K562 (cell line): ENCODE results near the gene ZNF618. TPM values are rescaled to one million over a fixed set of nuclear protein-coding genes. Genes with fewer than 3 reads are reported as not detected.
A peak's percentile ranks its signal among the peaks of the same experiment; 100 is the strongest.

Experiments used
- ATAC-seq: fragments of 200-7000 bp; cut with Tn5 transposase; 3 replicates; pipeline ENCODE4 v1.9.1; 2020; ENCODE audit warnings: moderate library complexity
- BruUV-seq: library from RNA; stranded (reverse); fragments of 400-500 nt; replicated peaks from 2 replicates; lab custom pipeline; 2021; lab: Mats Ljungman, UMichigan
- CTCF ChIA-PET: fragments of 300-600 bp; formaldehyde crosslinking; extraction: SDS; loops from one replicate; lab custom pipeline; 2021; ENCODE audit warnings: low intra/inter-chr PET ratio; lab: Yijun Ruan, JAX
- POLR2A ChIA-PET: fragments of 300-600, 350-650 bp; sonication (Branson Sonifier 250); formaldehyde crosslinking; extraction: SDS; loops from one replicate; lab custom pipeline; 2021; ENCODE audit warnings: antibody characterized with exemption, inconsistent platforms; lab: Yijun Ruan, JAX
- DNase-seq, 4 experiments: peaks; one replicate each; pipeline versions ENCODE4 v3.0.0 to v3.0.0-alpha.2; 2011 to 2018; ENCODE audit warnings: low spot score in 3 of 4, mixed read lengths in 3 of 4; ENCODE audit errors: extremely low read depth in 1 of 4
- FAIRE-seq: peaks from 2 replicates; lab custom pipeline; 2011; peaks lifted over from hg19 to GRCh38; lab: Jason Lieb, UNC
- H2AFZ ChIP-seq: 2 replicates; pipeline ENCODE4 v1.6.0; 2011; ENCODE audit warnings: low read depth, low read length, control low read depth, inconsistent platforms
- H3K27ac ChIP-seq: fragments of 200-600 bp; 3 replicates; pipeline ENCODE4 v1.8.0; 2011; ENCODE audit warnings: low read depth, mild to moderate bottlenecking, control low read depth, inconsistent platforms, low read length, moderate library complexity, mixed read lengths; ENCODE audit errors: extremely low read depth
- H3K27me3 ChIP-seq, 2 experiments: fragments of 300-600 bp in 1 of 2; 2 replicates in 1 of 2; 3 replicates in 1 of 2; pipeline versions ENCODE4 v1.6.0 to v1.8.0; 2011; ENCODE audit warnings: inconsistent platforms in 2 of 2, low read length in 2 of 2, mild to moderate bottlenecking in 1 of 2, mixed read lengths in 1 of 2, moderate library complexity in 1 of 2; ENCODE audit not compliant: control insufficient read depth in 2 of 2, insufficient read depth in 2 of 2
- H3K36me3 ChIP-seq: fragments of 300-600 bp; 3 replicates; pipeline ENCODE4 v1.8.0; 2011; ENCODE audit warnings: mild to moderate bottlenecking, low read length, inconsistent platforms; ENCODE audit not compliant: control insufficient read depth, insufficient read depth
- H3K4me1 ChIP-seq, 2 experiments: fragments of 200-600 bp in 1 of 2; replicated peaks in 1 of 2; 2 replicates in 1 of 2; 3 replicates in 1 of 2; pipeline versions ENCODE4 v1.5.1 to v1.8.0; 2011; ENCODE audit warnings: inconsistent platforms in 2 of 2, low read length in 2 of 2, mild to moderate bottlenecking in 1 of 2, mixed read lengths in 1 of 2, moderate library complexity in 1 of 2; ENCODE audit not compliant: control insufficient read depth in 2 of 2, insufficient read depth in 2 of 2
- H3K4me2 ChIP-seq: 2 replicates; pipeline ENCODE4 v1.6.1; 2011; ENCODE audit warnings: low read length, control low read depth, inconsistent platforms, mixed read lengths; ENCODE audit not compliant: insufficient read depth
- H3K4me3 ChIP-seq: fragments of 200-600 bp; sonication (generic), shearing (Covaris generic); 2 replicates; pipeline ENCODE4 v1.5.1; 2016; ENCODE audit warnings: control low read depth, inconsistent platforms
- H3K79me2 ChIP-seq: fragments of 200-600 bp; 3 replicates; pipeline ENCODE4 v1.8.0; 2011; ENCODE audit warnings: low read length, inconsistent platforms; ENCODE audit not compliant: control insufficient read depth, insufficient read depth
- H3K9ac ChIP-seq, 2 experiments: 2 replicates each; pipeline versions ENCODE4 v1.6.0 to v1.6.1; 2011; ENCODE audit warnings: low read depth in 2 of 2, low read length in 2 of 2, control low read depth in 1 of 2, inconsistent platforms in 1 of 2, mild to moderate bottlenecking in 1 of 2, mixed read lengths in 1 of 2; ENCODE audit not compliant: insufficient read depth in 1 of 2
- H3K9me1 ChIP-seq: one replicate; pipeline ENCODE4 v1.6.0; 2011; ENCODE audit warnings: inconsistent platforms, mild to moderate bottlenecking, low read length, moderate library complexity; ENCODE audit not compliant: control insufficient read depth, insufficient read depth
- H3K9me3 ChIP-seq: replicated peaks from 2 replicates; pipeline ENCODE4 v1.5.1; 2011; ENCODE audit warnings: low read depth, low read length, inconsistent platforms; ENCODE audit not compliant: control insufficient read depth, insufficient read depth
- H4K20me1 ChIP-seq: replicated peaks from 2 replicates; pipeline ENCODE4 v1.6.1; 2011; ENCODE audit warnings: low read length, inconsistent platforms, mixed read lengths; ENCODE audit not compliant: control insufficient read depth, insufficient read depth
- E2F3 ChIP-seq: fragments of 250-450 bp; sonication (Bioruptor Pico); IDR thresholded peaks from 2 replicates; pipeline ENCODE4 v1.4.0; 2020; ENCODE audit warnings: mild to moderate bottlenecking
- ELK1 ChIP-seq: sonication (generic); formaldehyde crosslinking; IDR thresholded peaks from 2 replicates; pipeline ENCODE4 v1.8.1; 2022; ENCODE audit warnings: missing genetic modification reagents
- GTF2B ChIP-seq: IDR thresholded peaks from 2 replicates; pipeline ENCODE4 v1.6.1; 2011; ENCODE audit not compliant: insufficient read length; ENCODE audit errors: extremely low read depth
- PATZ1 ChIP-seq: fragments of 250-450 bp; sonication (Bioruptor Pico); IDR thresholded peaks from 2 replicates; pipeline ENCODE4 v1.5.0; 2020; ENCODE audit warnings: mild to moderate bottlenecking, borderline replicate concordance
- POLR2G ChIP-seq: fragments of 200-400 bp; formaldehyde crosslinking; IDR thresholded peaks from 2 replicates; pipeline ENCODE4 v1.6.1; 2017; ENCODE audit warnings: low read depth, mild to moderate bottlenecking, antibody characterized with exemption, low read length, moderate library complexity
- SMAD3 ChIP-seq: fragments of 450-650 bp; formaldehyde crosslinking; conservative IDR thresholded peaks from 2 replicates; pipeline ENCODE4 v1.4.0; 2020; ENCODE audit warnings: mild to moderate bottlenecking
- SMARCE1 ChIP-seq: fragments of 450-650 bp; IDR thresholded peaks from 2 replicates; pipeline ENCODE4 v1.7.1; 2016; ENCODE audit warnings: mild to moderate bottlenecking
- XRCC3 ChIP-seq: fragments of 450-650 bp; IDR thresholded peaks from 2 replicates; pipeline ENCODE4 v1.6.1; 2017; ENCODE audit warnings: mild to moderate bottlenecking, moderate library complexity
- ZNF24 ChIP-seq: fragments of 450-650 bp; IDR thresholded peaks from 2 replicates; pipeline ENCODE4 v1.6.1; 2016
- ZNF436 ChIP-seq: fragments of 250-450, 450-650 bp; sonication (Bioruptor Pico); formaldehyde crosslinking; IDR thresholded peaks from 2 replicates; pipeline ENCODE4 v1.7.0; 2020; ENCODE audit warnings: mild to moderate bottlenecking
- ZSCAN32 ChIP-seq: fragments of 450-650 bp; formaldehyde crosslinking; IDR thresholded peaks from 2 replicates; pipeline ENCODE4 v1.4.0; 2020; ENCODE audit warnings: mild to moderate bottlenecking, moderate library complexity
- WGBS: fragments of 100-300 bp; shearing (Covaris generic); methylation state at CpG from one replicate; pipeline ENCODE4 v1.1.6; 2016; ENCODE audit warnings: low coverage, mixed read lengths; ENCODE audit not compliant: insufficient coverage; ENCODE audit errors: missing lambda C conversion rate; 5-methylcytosine and 5-hydroxymethylcytosine counted together
- in situ Hi-C: fragments of 300-500 bp; cut with MboI; formaldehyde crosslinking; loops from 4 replicates; pipeline ENCODE4 v1.15.0; 2018; ENCODE audit warnings: inconsistent platforms, mixed read lengths
- intact Hi-C: fragments of 100-400 bp; cut with micrococcal nuclease; formaldehyde crosslinking; loops from 2 replicates; pipeline ENCODE4 v1.14.2; 2022
- polyA plus RNA-seq, 8 experiments: library from polyadenylated mRNA; depleted of rRNA in 4 of 8; stranded (reverse) in 5 of 8; unstranded in 3 of 8; fragments of >200 nt; fragmentation: Nextera tagmentation in 2 of 8; fragmentation: Illumina TruSeq in 1 of 8; extraction: Ambion mirVana in 2 of 8; extraction: Trizol in 1 of 8; gene quantifications; 2 replicates each; pipeline versions ENCODE4 v1.2.1 to v1.2.3, GENCODE V29; 2011 to 2014; ENCODE audit warnings: inconsistent platforms in 1 of 8, missing spikeins in 1 of 8
- total RNA-seq, 7 experiments: library from RNA; depleted of rRNA in 6 of 7; stranded (reverse); fragments of >200 nt in 6 of 7; fragmentation: Illumina TruSeq in 2 of 7; extraction: Trizol in 2 of 7; gene quantifications; 2 replicates each; pipeline versions ENCODE4 v1.2.1 to v1.2.3, GENCODE V29; 2011 to 2021; ENCODE audit warnings: low replicate concordance in 1 of 7

Gene ZNF618
- total and polyA plus RNA-seq, 9 of the 15 experiments (the other 6 are each of a cell fraction or from before 2014, with no cell fraction given): 0.08 to 13.7 (median 3.4) TPM

- FAIRE-seq (no peak), ATAC-seq (no peak), DNase-seq (no peak)
- in situ Hi-C loops (no loop called here), intact Hi-C loops (no loop called here)
- Histone ChIP-seq H3K27me3 (no peaks in the 10 kb centered on the region), H3K4me2 (no peak overlapping the region), H3K9me3 (no peaks in the 10 kb centered on the region), H3K9me1 (no peaks in the 10 kb centered on the region), H3K4me1 (no peaks in the 10 kb centered on the region), H3K79me2 (no peaks in the 10 kb centered on the region), H3K4me3 (no peak overlapping the region), H3K36me3 (peaks cover 3% of the 10 kb centered on the region; the same call in 1 of the 3 replicates), H3K27ac (no peak overlapping the region), H2AFZ (no peak overlapping the region), H3K9ac (no peak overlapping the region), H4K20me1 (no peaks in the 10 kb centered on the region)
- BruUV-seq: no TSS peak
- ChIA-PET CTCF (no interaction called here), POLR2A (interaction anchor here (0.6 kb wide), 1 partner anchor 138 kb away, joined by 3 read pairs; no protein-coding TSS in a partner anchor)
- WGBS: 43% methylated on average over 9 of the region's 18 CpGs
- 0 out of 2 replicates have a peak, but pooled peaks have one; percentile 59 for TF ChIP-seq ZNF24
- TF ChIP-seq XRCC3: no peak
Measured at GRCh38 chr9:114035845-114036801, 160.0 kb downstream of the ZNF618 start.

- no peaks in the 10 kb centered on the region for H3K27me3 ChIP-seq
- no peak overlapping the region for H2AFZ ChIP-seq
- no TSS peak for BruUV-seq
- 25% methylated on average over 4 of the region's 5 CpGs for WGBS
- no peak overlapping the region for H3K4me3 ChIP-seq
- H3K9me3 ChIP-seq: no peaks in the 10 kb centered on the region
- H4K20me1 ChIP-seq: no peaks in the 10 kb centered on the region
- POLR2A ChIA-PET: interaction anchor here (0.6 to 0.7 kb wide), 3 partner anchors 21 to 277 kb away, joined by 3 to 4 read pairs (median 3); no protein-coding TSS in a partner anchor
- no peak overlapping the region for H3K9ac ChIP-seq
- no peak overlapping the region for H3K27ac ChIP-seq
- H3K79me2 ChIP-seq: no peaks in the 10 kb centered on the region
- H3K36me3 ChIP-seq: peaks cover 3% of the 10 kb centered on the region; the same call in 1 of the 3 replicates
- no peak overlapping the region for H3K4me2 ChIP-seq
- in situ Hi-C loops (no loop called here), intact Hi-C loops (no loop called here)
- no peak for DNase-seq
- no peak for FAIRE-seq
- H3K4me1 ChIP-seq: no peaks in the 10 kb centered on the region
- CTCF ChIA-PET: no interaction called here
- ATAC-seq: no peak
- no peaks in the 10 kb centered on the region for H3K9me1 ChIP-seq
- TF ChIP-seq POLR2G (no peak), SMARCE1 (no peak), ZNF436 (CRISPR knock-in tag) (no peak), E2F3 (CRISPR knock-in tag) (no peak), PATZ1 (no peak), SMAD3 (CRISPR knock-in tag) (no peak), GTF2B (no peak), ZSCAN32 (CRISPR knock-in tag) (no peak), ELK1 (CRISPR knock-in tag) (no peak)
Measured at GRCh38 chr9:114037249-114037648, 161.1 kb downstream of the ZNF618 start.
